Measurements from ENCODE around the gene TACC3.

DNA sequence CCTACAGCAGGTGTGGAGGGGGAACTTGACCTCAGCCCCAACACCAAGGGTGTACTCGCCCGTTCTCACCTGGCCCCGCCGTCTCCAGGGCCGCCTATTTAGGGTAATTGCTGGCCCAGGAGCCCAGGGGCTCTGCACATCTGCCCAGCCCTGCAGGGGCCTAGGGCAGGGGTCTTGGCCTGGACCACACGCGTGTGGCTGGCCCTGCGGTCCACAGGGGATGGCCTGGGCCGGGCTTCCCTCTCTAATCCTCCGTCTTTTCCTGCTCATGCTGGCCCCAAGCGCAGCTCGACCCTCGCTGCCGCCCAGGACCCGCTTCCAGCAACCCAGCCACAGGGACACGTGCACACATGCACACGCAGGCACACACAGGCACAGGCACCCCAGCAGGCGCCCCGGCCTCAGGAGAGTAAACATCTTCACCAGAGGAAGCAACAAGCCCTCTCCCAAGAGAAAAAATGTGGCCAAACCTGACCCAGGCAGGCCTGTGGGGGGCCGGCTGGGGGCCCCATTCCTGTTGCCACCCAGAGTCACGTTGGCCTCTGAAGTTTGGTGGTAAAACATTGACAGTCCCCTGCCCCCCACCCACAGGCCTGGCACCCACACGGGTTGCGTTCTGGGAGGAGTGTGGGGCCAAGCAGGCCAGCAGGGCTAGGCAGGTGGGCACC, 47.2 kb downstream of the TACC3 start:
- TF ChIP-seq FOXM1 (IDR thresholded peaks at IDR 0.05; ENCODE audit: borderline replicate concordance, low read depth), result no peak
- no peak for TF ChIP-seq TCF12 (IDR thresholded peaks at IDR 0.05; ENCODE audit: low read depth)
- TF ChIP-seq, protein P1, sequence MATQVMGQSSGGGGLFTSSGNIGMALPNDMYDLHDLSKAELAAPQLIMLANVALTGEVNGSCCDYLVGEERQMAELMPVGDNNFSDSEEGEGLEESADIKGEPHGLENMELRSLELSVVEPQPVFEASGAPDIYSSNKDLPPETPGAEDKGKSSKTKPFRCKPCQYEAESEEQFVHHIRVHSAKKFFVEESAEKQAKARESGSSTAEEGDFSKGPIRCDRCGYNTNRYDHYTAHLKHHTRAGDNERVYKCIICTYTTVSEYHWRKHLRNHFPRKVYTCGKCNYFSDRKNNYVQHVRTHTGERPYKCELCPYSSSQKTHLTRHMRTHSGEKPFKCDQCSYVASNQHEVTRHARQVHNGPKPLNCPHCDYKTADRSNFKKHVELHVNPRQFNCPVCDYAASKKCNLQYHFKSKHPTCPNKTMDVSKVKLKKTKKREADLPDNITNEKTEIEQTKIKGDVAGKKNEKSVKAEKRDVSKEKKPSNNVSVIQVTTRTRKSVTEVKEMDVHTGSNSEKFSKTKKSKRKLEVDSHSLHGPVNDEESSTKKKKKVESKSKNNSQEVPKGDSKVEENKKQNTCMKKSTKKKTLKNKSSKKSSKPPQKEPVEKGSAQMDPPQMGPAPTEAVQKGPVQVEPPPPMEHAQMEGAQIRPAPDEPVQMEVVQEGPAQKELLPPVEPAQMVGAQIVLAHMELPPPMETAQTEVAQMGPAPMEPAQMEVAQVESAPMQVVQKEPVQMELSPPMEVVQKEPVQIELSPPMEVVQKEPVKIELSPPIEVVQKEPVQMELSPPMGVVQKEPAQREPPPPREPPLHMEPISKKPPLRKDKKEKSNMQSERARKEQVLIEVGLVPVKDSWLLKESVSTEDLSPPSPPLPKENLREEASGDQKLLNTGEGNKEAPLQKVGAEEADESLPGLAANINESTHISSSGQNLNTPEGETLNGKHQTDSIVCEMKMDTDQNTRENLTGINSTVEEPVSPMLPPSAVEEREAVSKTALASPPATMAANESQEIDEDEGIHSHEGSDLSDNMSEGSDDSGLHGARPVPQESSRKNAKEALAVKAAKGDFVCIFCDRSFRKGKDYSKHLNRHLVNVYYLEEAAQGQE (IDR thresholded peaks at IDR 0.05; ENCODE audit: low read depth), result no peak
- TF ChIP-seq, protein P2, sequence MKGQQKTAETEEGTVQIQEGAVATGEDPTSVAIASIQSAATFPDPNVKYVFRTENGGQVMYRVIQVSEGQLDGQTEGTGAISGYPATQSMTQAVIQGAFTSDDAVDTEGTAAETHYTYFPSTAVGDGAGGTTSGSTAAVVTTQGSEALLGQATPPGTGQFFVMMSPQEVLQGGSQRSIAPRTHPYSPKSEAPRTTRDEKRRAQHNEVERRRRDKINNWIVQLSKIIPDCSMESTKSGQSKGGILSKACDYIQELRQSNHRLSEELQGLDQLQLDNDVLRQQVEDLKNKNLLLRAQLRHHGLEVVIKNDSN (IDR thresholded peaks at IDR 0.05), result no peak
- no peak for TF ChIP-seq CREB1 (IDR thresholded peaks at IDR 0.05; ENCODE audit: low read depth)
- no peak for TF ChIP-seq RAD21 (IDR thresholded peaks at IDR 0.05; ENCODE audit: low read depth)
- TF ChIP-seq YY1 (IDR thresholded peaks at IDR 0.05; ENCODE audit: low read depth), result no peak
- TF ChIP-seq, protein P3, sequence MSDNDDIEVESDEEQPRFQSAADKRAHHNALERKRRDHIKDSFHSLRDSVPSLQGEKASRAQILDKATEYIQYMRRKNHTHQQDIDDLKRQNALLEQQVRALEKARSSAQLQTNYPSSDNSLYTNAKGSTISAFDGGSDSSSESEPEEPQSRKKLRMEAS (IDR thresholded peaks at IDR 0.05), result no peak
- TF ChIP-seq EP300 (IDR thresholded peaks at IDR 0.05; ENCODE audit: borderline replicate concordance), result no peak
- no peak for TF ChIP-seq TAF1 (IDR thresholded peaks at IDR 0.05; ENCODE audit: low read depth)
- no peak for TF ChIP-seq EGR1 (IDR thresholded peaks at IDR 0.05)
- no peak; the same call in 1 of the 2 replicates for TF ChIP-seq ZBTB7A (IDR thresholded peaks at IDR 0.05; ENCODE audit: low read depth)
- TF ChIP-seq CEBPB (IDR thresholded peaks at IDR 0.05), result no peak
